Stimulated activated CD8-positive, alpha-beta memory T cell treated with anti-CD3 and anti-CD28 coated beads, Interleukin-4, amount 100 ng/mL, for 24 hours (primary cell): ENCODE measurements around the gene PTPRN2.
"Not testable (repeated sequence)": the region's sequence is repeated elsewhere in the genome, so short reads cannot be mapped to it uniquely, and the experiment has no call there.

Source experiments
- DNase-seq: peaks from one replicate; pipeline ENCODE4 v3.0.0-alpha.2; 2020; ENCODE audit warnings: low read depth

Gene PTPRN2

GRCh38 chr7:157946398-157947060 is 641.1 kb downstream of the PTPRN2 start:
- no peak for DNase-seq

DNA sequence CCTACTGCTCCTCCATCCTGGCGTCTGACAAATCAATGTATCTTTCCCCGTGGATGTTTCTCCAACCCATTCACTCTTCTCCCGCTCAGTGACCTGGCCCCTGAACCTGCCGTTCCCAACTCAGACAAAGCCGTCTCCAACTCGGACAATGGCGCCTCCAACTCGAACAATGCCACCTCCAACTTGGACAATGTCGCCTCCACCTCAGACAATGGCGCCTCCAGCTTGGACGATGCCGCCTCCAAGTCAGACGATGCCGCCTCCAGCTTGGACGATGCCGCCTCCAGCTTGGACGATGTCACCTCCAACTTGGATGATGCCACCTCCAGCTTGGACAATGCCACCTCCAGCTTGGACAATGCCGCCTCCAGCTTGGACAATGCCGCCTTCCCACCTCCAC is 642.2 kb downstream of the PTPRN2 start:
- no peak for DNase-seq

GRCh38 chr7:157944734-157945291 is 642.8 kb downstream of the PTPRN2 start:
- no peak for DNase-seq

- no peak for DNase-seq
Measured at GRCh38 chr7:157944051-157944450, 643.6 kb downstream of the PTPRN2 start.

DNA sequence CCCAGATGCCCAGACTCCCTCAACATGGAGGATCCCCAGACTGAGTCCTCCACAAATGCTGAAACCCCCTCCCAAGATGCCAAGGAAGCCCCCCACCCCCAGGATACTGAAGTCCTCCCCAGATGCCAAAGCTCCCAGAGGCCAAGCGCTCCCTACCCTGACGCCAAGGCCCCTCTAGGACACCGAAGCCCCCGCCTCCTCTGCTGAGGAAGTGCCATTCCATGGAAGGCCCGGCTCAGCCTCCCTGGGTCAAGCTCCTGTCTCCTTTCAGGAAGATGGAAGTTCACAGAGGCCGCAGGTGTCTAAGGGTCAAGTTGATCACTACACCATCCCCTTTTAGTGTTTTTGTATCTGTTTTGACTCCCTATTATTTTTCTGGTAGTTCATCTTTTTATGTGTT is 644.1 kb downstream of the PTPRN2 start:
- DNase-seq: no peak

DNA sequence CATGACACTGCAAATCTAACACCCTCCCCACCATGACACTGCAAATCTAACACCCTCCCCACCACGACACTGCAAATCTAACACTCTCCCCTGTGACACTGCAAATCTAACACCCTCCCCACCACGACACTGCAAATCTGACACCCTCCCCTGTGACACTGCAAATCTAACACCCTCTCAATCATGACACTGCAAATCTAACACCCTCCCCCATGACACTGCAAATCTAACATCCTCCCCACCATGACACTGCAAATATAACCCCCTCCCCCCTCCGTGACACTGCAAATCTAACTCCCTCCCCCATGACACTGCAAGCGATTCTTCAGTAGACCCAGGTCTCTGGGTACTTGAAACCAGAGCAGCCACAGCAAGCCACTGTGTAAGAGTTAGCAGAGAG is 646.4 kb downstream of the PTPRN2 start:
- no peak for DNase-seq

GRCh38 chr7:157940497-157940896 is 647.1 kb downstream of the PTPRN2 start:
- no peak for DNase-seq

DNA sequence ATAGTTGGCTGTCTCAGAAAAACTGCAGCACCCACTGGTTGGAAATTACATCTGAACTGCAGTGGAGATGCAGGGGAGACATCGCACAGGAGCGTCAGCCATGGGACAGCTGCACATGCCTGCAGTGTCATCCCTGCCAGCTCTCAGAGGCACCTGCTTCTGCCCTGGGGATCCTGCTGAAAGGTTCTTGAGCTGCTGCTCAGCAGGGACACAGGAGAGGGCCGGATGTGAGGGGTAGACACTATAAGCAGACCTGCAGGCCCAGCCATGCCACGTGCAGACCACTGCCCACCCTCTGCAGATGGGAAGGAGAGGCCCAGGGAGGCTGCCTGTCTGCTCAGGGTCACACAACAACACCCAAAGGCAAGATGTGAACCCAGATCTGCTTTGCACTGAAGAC is 649.4 kb downstream of the PTPRN2 start:
- no peak for DNase-seq

DNA sequence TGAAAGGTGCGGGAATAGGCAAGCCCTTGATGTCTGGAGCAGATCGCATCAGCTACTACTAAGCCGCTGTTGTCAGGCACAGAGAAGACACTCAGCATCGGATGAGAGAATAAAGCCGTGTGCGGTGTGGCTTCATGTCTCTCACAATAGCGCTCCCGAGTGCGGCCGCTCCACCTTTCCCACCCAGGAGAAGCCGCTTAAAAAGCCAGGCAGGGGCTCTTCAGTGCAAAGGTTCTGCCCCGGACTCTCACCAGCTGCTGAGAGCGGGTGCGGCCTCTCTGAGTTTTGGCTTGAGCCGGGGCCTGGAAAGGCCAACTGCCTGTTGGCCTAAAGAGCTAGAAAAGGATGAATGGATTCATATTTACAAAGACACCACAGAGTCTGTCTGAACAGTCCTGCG is 650.2 kb downstream of the PTPRN2 start:
- DNase-seq: no peak

- DNase-seq: no peak
Measured at GRCh38 chr7:157936976-157937375, 650.6 kb downstream of the PTPRN2 start.

GRCh38 chr7:157935721-157936120 is 651.9 kb downstream of the PTPRN2 start:
- not testable (repeated sequence) for DNase-seq

- not testable (repeated sequence) for DNase-seq
Measured at GRCh38 chr7:157933219-157934155, 654.1 kb downstream of the PTPRN2 start.

DNA sequence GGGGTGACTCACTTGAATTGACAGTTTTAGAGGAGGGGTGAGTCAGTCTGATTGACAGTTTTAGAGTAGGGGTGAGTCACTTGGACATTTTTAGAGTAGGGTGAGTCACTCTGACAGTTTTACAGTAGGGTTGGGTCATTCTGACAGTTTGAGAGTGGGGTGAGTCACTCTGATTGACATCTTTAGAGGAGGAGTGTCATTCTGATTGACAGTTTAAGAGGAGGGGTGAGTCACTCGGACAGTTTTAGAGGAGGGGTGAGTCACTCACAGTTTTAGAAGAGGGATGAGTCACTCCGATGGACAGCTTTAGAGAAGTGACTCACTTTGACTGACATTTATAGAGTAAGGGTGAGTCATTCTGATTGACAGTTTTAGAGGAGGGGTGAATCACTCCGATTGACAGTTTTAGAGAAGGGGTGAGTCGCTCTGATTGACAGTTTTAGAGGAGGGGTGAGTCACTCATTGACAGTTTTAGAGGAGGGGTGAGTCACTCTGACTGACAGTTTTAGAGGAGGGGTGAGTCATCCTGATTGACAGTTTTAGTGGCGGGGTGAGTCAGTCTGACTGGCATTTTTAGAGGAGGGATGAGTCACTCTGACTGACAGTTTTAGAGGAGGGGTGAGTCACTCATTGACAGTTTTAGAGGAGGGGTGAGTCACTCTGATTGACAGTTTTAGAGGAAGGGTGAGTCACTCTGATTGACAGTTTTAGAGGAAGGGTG is 655.0 kb downstream of the PTPRN2 start:
- DNase-seq: no peak

GRCh38 chr7:157930926-157931466 is 656.6 kb downstream of the PTPRN2 start:
- no peak for DNase-seq

- DNase-seq: no peak
Measured at GRCh38 chr7:157930441-157930840, 657.2 kb downstream of the PTPRN2 start.

- no peak for DNase-seq
Measured at GRCh38 chr7:157929671-157930070, 658.0 kb downstream of the PTPRN2 start.

DNA sequence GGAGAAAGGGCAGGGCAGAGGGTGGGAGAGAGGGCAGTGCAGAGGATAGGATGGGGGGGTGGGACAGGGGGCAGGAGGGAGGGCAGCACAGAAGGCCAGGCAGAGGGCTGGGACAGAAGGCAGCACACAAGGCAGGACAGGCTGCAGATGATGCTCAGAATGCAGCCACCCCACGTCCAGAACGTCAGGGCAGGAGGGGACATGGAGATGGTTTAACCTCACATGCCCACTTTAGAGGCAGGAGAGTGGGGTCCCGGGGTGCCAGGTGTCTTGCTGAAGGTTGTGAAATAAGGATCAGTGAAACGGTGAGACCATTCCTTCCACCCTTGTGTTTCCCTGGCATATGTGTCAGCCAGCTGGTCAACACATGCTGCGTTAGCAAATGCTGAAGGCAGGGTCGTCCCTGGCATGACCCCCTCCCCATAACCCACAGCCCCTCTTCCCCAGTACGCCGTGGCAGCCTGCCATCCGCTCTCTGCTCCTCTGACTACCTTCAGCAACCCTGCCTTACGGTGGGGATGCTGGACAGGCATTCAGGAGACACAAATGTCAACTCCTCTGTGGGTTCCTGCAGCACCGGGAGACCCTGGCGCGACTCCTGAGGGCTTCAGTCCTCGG is 658.7 kb downstream of the PTPRN2 start:
- no peak for DNase-seq

GRCh38 chr7:157928171-157928794 is 659.3 kb downstream of the PTPRN2 start:
- no peak for DNase-seq

GRCh38 chr7:157927313-157927925 is 660.2 kb downstream of the PTPRN2 start:
- no peak for DNase-seq

DNA sequence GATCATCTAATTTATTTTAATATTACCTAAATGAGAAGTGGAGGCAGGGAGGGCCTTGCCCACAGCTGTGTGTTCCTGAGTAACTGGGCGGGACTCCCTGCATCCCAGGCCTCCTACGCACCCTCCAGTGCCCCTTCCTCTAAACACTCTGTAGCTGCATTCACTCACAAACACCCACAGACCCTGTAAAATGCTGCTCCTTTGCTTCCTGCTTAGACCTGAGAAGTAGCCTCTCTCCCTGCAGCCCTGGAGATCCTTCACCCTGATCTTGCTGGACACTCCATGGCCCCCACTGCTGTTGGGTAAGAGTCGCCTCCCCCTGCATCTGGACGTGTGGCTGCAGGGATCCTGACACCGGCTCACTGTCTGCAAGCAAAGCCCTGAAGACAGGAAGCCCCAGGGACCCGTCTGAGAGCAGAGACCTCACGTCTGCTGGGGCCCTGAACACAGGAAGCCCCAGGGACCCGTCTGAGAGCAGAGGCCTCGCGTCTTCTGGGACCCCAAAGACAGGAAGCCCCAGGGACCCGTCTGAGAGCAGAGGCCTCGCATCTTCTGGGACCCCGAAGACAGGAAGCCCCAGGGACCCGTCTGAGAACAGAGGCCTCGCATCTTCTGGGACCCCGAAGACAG is 661.0 kb downstream of the PTPRN2 start:
- DNase-seq: no peak
